ENCODE data around the gene RPS2. TPM values are rescaled to one million over a fixed set of nuclear protein-coding genes. Genes with fewer than 3 reads are reported as not detected.

Gene RPS2
- total and polyA plus RNA-seq, 4 experiments from 2014 or later: 2,828 to 6,826 (median 4,638) TPM

GRCh38 chr16:1998360-1998835, 33.8 kb upstream of the RPS2 start:
- H3K36me3 ChIP-seq (ENCODE audit: insufficient read depth, low read length): peaks cover 36% of the 10 kb centered on the region
- ChIA-PET POLR2A (ENCODE audit: partially characterized antibody) (interaction anchor here (0.6 kb wide), 1 partner anchor 32 kb away, joined by 3 read pairs; no protein-coding TSS in a partner anchor), CTCF (ENCODE audit: partially characterized antibody) (no interaction called here)
- Mint-ChIP-seq H3K27ac (peak overlapping the region in 1 of 7 donors; percentile 82), H3K4me3 (no peak overlapping the region), H3K27me3 (no peaks in the 10 kb centered on the region), H3K36me3 (peaks cover 14 to 18% of the 10 kb centered on the region in 2 donors), H3K9me3 (peaks cover 0 to under 1% (median 0%) of the 10 kb centered on the region in 8 donors), H3K4me1 (peaks cover 0 to 2% (median 0%) of the 10 kb centered on the region in 4 donors)
- no peak overlapping the region for H3K27ac ChIP-seq (ENCODE audit: low read depth, low read length)
- no peak overlapping the region for H3K4me3 ChIP-seq (ENCODE audit: low read length in 2 of 2)
- H3K27me3 ChIP-seq (ENCODE audit: insufficient read depth, low read length): no peaks in the 10 kb centered on the region
- DNase-seq: no peak
- H3K9me3 ChIP-seq (ENCODE audit: control insufficient read depth in 1 of 2, low read length in 2 of 2): no peaks in the 10 kb centered on the region
- intact Hi-C loops (cut with micrococcal nuclease): no loop called here
- peaks cover under 1% of the 10 kb centered on the region for H3K4me1 ChIP-seq (ENCODE audit: insufficient read depth, low read length)

GRCh38 chr16:1997494-1998359, 33.1 kb upstream of the RPS2 start:
- no peak overlapping the region for H3K27ac ChIP-seq (ENCODE audit: low read depth, low read length)
- Mint-ChIP-seq H3K27me3 (no peaks in the 10 kb centered on the region), H3K9me3 (peaks cover 0 to 1% (median 0%) of the 10 kb centered on the region in 8 donors), H3K27ac (peak overlapping the region in 1 of 7 donors; percentile 35), H3K4me3 (no peak overlapping the region), H3K4me1 (peaks cover 0 to 2% (median 0%) of the 10 kb centered on the region in 4 donors), H3K36me3 (peaks cover 14 to 18% of the 10 kb centered on the region in 2 donors)
- no peak overlapping the region for H3K4me3 ChIP-seq (ENCODE audit: low read length in 2 of 2)
- no peaks in the 10 kb centered on the region for H3K9me3 ChIP-seq (ENCODE audit: control insufficient read depth in 1 of 2, low read length in 2 of 2)
- DNase-seq: no peak
- no peaks in the 10 kb centered on the region for H3K27me3 ChIP-seq (ENCODE audit: insufficient read depth, low read length)
- no peaks in the 10 kb centered on the region for H3K4me1 ChIP-seq (ENCODE audit: insufficient read depth, low read length)
- H3K36me3 ChIP-seq (ENCODE audit: insufficient read depth, low read length): peaks cover 29% of the 10 kb centered on the region
- POLR2A ChIA-PET (ENCODE audit: partially characterized antibody): interaction anchor here (1.2 kb wide), 1 partner anchor 13 kb away, joined by 4 read pairs; the partner anchor contains the start of gene GFER
- intact Hi-C loops (cut with micrococcal nuclease): no loop called here
- CTCF ChIA-PET (ENCODE audit: partially characterized antibody): interaction anchor here (1.0 kb wide), 1 partner anchor 143 kb away, joined by 5 read pairs; no protein-coding TSS in a partner anchor

- H3K27me3 ChIP-seq (ENCODE audit: insufficient read depth, low read length): no peaks in the 10 kb centered on the region
- no peak overlapping the region for H3K4me3 ChIP-seq (ENCODE audit: low read length in 2 of 2)
- ChIA-PET POLR2A (ENCODE audit: partially characterized antibody) (interaction anchor here (1.4 to 5.7 kb wide), 7 partner anchors 11 to 161 kb away, joined by 3 to 71 read pairs (median 29); partner anchors contain the start of genes MSRB1, RPS2, TBL3 and TRAF7), CTCF (ENCODE audit: partially characterized antibody) (interaction anchor here (0.8 to 3.3 kb wide), 3 partner anchors 10 to 159 kb away, joined by 3 to 18 read pairs (median 6); no protein-coding TSS in a partner anchor)
- peaks cover 0 to 1% (median 0%) of the 10 kb centered on the region in 8 donors for H3K9me3 Mint-ChIP-seq
- H3K4me1 Mint-ChIP-seq: peaks cover 3 to 26% (median 13%) of the 10 kb centered on the region in 4 donors
- H3K4me3 Mint-ChIP-seq: peak overlapping the region in 3 of 8 donors; percentile 15 to 59 (median 25)
- peaks cover 4% of the 10 kb centered on the region for H3K36me3 ChIP-seq (ENCODE audit: insufficient read depth, low read length)
- H3K27ac ChIP-seq (ENCODE audit: low read depth, low read length): no peak overlapping the region
- H3K36me3 Mint-ChIP-seq: peaks cover 9% of the 10 kb centered on the region in 2 donors
- DNase-seq: no peak
- H3K9me3 ChIP-seq (ENCODE audit: control insufficient read depth in 1 of 2, low read length in 2 of 2): no peaks in the 10 kb centered on the region
- intact Hi-C loops (cut with micrococcal nuclease): loop anchor here (2.0 to 5.0 kb wide), 2 partner anchors 29 to 51 kb away; partner anchors contain the start of genes MSRB1 and RPS2
- H3K27me3 Mint-ChIP-seq: peaks cover 3 to 4% of the 10 kb centered on the region in 2 donors
- H3K27ac Mint-ChIP-seq: peak overlapping the region in 6 of 7 donors; percentile 57 to 90 (median 84)
- H3K4me1 ChIP-seq (ENCODE audit: insufficient read depth, low read length): peaks cover 22% of the 10 kb centered on the region
Measured at GRCh38 chr16:1993731-1994131, 29.1 kb upstream of the RPS2 start.

GRCh38 chr16:1992704-1993317, 28.2 kb upstream of the RPS2 start:
- Histone ChIP-seq H3K27me3 (ENCODE audit: insufficient read depth, low read length) (no peaks in the 10 kb centered on the region), H3K4me3 (ENCODE audit: low read length in 2 of 2) (no peak overlapping the region), H3K4me1 (ENCODE audit: insufficient read depth, low read length) (peaks cover 22% of the 10 kb centered on the region), H3K9me3 (ENCODE audit: control insufficient read depth in 1 of 2, low read length in 2 of 2) (no peaks in the 10 kb centered on the region), H3K36me3 (ENCODE audit: insufficient read depth, low read length) (peaks cover 4% of the 10 kb centered on the region), H3K27ac (ENCODE audit: low read depth, low read length) (peak overlapping the region; percentile 60)
- peaks cover 3% of the 10 kb centered on the region in 2 donors for H3K36me3 Mint-ChIP-seq
- no peak overlapping the region for H3K4me3 Mint-ChIP-seq
- CTCF ChIA-PET (ENCODE audit: partially characterized antibody): interaction anchor here (0.8 to 3.3 kb wide), 2 partner anchors 11 to 21 kb away, joined by 3 to 18 read pairs; no protein-coding TSS in a partner anchor
- H3K4me1 Mint-ChIP-seq: peaks cover 6 to 30% (median 16%) of the 10 kb centered on the region in 4 donors
- intact Hi-C loops (cut with micrococcal nuclease): loop anchor here (1.0 to 5.0 kb wide), 5 partner anchors 9 to 51 kb away; partner anchors contain the start of genes GFER, MSRB1, NDUFB10 and RPS2
- no peak for DNase-seq
- peaks cover 0 to 1% (median 0%) of the 10 kb centered on the region in 8 donors for H3K9me3 Mint-ChIP-seq
- H3K27ac Mint-ChIP-seq: peak overlapping the region in 2 of 7 donors; percentile 72 to 88
- H3K27me3 Mint-ChIP-seq: peaks cover 6 to 7% of the 10 kb centered on the region in 2 donors
- POLR2A ChIA-PET (ENCODE audit: partially characterized antibody): interaction anchor here (0.9 to 5.7 kb wide), 8 partner anchors 11 to 162 kb away, joined by 3 to 71 read pairs (median 27); partner anchors contain the start of genes MSRB1, RNF151, RPS2 and TBL3

- Histone ChIP-seq H3K4me3 (ENCODE audit: low read length in 2 of 2) (peak overlapping the region in 1 of 2 donors; percentile 42), H3K27ac (ENCODE audit: low read depth, low read length) (peak overlapping the region; percentile 61), H3K27me3 (ENCODE audit: insufficient read depth, low read length) (no peaks in the 10 kb centered on the region), H3K36me3 (ENCODE audit: insufficient read depth, low read length) (peaks cover 2% of the 10 kb centered on the region), H3K9me3 (ENCODE audit: control insufficient read depth in 1 of 2, low read length in 2 of 2) (no peaks in the 10 kb centered on the region), H3K4me1 (ENCODE audit: insufficient read depth, low read length) (peaks cover 22% of the 10 kb centered on the region)
- CTCF ChIA-PET (ENCODE audit: partially characterized antibody): interaction anchor here (0.8 to 1.2 kb wide), 2 partner anchors 22 to 148 kb away, joined by 3 to 5 read pairs; no protein-coding TSS in a partner anchor
- peak; percentile 92 to 99 (median 93) for DNase-seq
- Mint-ChIP-seq H3K27ac (peak overlapping the region in 6 of 7 donors; percentile 62 to 88 (median 78)), H3K4me1 (peaks cover 6 to 30% (median 16%) of the 10 kb centered on the region in 4 donors), H3K4me3 (peak overlapping the region in 7 of 8 donors; percentile 40 to 84 (median 73)), H3K9me3 (peaks cover 0 to 1% (median 0%) of the 10 kb centered on the region in 8 donors), H3K36me3 (no peaks in the 10 kb centered on the region), H3K27me3 (peaks cover 6 to 7% of the 10 kb centered on the region in 2 donors)
- POLR2A ChIA-PET (ENCODE audit: partially characterized antibody): interaction anchor here (0.9 to 5.7 kb wide), 9 partner anchors 11 to 163 kb away, joined by 3 to 71 read pairs (median 25); partner anchors contain the start of genes MSRB1, NDUFB10, NOXO1 and RNF151
- intact Hi-C loops (cut with micrococcal nuclease): loop anchor here (1.0 to 5.0 kb wide), 6 partner anchors 8 to 50 kb away; partner anchors contain the start of genes GFER, MSRB1, NDUFB10 and RPS2
Measured at GRCh38 chr16:1991948-1992703, 27.5 kb upstream of the RPS2 start.

- Mint-ChIP-seq H3K9me3 (peaks cover 0 to 1% (median 0%) of the 10 kb centered on the region in 8 donors), H3K4me1 (peaks cover 6 to 30% (median 16%) of the 10 kb centered on the region in 4 donors), H3K4me3 (peak overlapping the region; percentile 73 to 84 (median 78)), H3K36me3 (peaks cover 4% of the 10 kb centered on the region in 2 donors), H3K27me3 (peaks cover 6 to 7% of the 10 kb centered on the region in 2 donors), H3K27ac (peak overlapping the region; percentile 76 to 93 (median 85))
- Histone ChIP-seq H3K4me3 (ENCODE audit: low read length in 2 of 2) (peak overlapping the region in 1 of 2 donors; percentile 42), H3K27ac (ENCODE audit: low read depth, low read length) (peak overlapping the region; percentile 61), H3K9me3 (ENCODE audit: control insufficient read depth in 1 of 2, low read length in 2 of 2) (no peaks in the 10 kb centered on the region), H3K27me3 (ENCODE audit: insufficient read depth, low read length) (no peaks in the 10 kb centered on the region), H3K36me3 (ENCODE audit: insufficient read depth, low read length) (no peaks in the 10 kb centered on the region), H3K4me1 (ENCODE audit: insufficient read depth, low read length) (peaks cover 22% of the 10 kb centered on the region)
- intact Hi-C loops (cut with micrococcal nuclease): loop anchor here (2.0 to 5.0 kb wide), 2 partner anchors 19 to 49 kb away; partner anchors contain the start of genes MSRB1 and TBL3
- CTCF ChIA-PET (ENCODE audit: partially characterized antibody): interaction anchor here (1.2 to 1.6 kb wide), 2 partner anchors 12 to 149 kb away, joined by 5 to 7 read pairs; no protein-coding TSS in a partner anchor
- DNase-seq: peak in 1 of 5 donors; percentile 53
- POLR2A ChIA-PET (ENCODE audit: partially characterized antibody): interaction anchor here (0.9 to 5.7 kb wide), 10 partner anchors 10 to 219 kb away, joined by 3 to 71 read pairs (median 22); partner anchors contain the start of genes EME2, MRPS34, MSRB1 and NDUFB10
Measured at GRCh38 chr16:1991588-1991947, 26.9 kb upstream of the RPS2 start.

Data from CD4-positive, alpha-beta memory T cell (primary cell).